Measurements from ENCODE around the gene AGAP1. TPM values are rescaled to one million over a fixed set of nuclear protein-coding genes. Genes with fewer than 3 reads are reported as not detected.

AGAP1 gene
- total RNA-seq, 1 donor from 2014 or later = 47.2 TPM

DNA sequence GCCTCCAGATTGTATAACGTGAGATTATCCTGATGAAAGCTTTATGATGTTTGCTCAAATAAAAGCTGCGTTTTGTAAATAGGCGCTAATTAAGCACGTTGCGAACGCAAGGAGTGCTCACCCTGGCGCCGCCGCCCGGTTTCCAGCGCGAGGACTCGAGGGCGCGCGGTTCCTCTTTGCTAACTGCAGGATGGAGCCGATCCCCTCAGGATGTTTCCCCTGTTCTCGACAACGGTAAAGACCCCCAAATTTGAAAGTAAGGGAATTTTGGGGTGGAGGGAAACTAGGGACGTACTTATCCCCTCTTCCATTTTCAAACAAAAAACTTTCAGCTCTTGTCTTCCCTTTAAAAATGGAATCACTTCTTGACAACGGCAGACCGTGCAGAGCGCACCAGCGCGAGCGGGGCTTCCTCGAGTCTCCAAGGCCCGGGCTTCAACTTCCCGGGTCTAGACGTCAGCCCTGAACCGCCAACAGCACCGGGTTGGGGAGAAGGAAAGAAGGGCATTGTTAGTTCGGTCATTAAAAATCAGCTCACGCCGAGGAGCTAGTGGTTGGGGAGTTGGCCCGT, 675.4 kb downstream of the AGAP1 start:
- Mint-ChIP-seq H3K9me3 (ENCODE audit: low read depth) (no peaks in the 10 kb centered on the region), H3K27ac (no peak overlapping the region), H3K27me3 (peaks cover 78% of the 10 kb centered on the region), H3K36me3 (ENCODE audit: insufficient read depth) (no peaks in the 10 kb centered on the region), H3K4me3 (ENCODE audit: low read depth) (no peak overlapping the region), H3K4me1 (ENCODE audit: low read depth) (peaks cover 10% of the 10 kb centered on the region)
- DNase-seq (ENCODE audit: low spot score, unreplicated experiment) = no peak
- TF ChIP-seq, protein P1, sequence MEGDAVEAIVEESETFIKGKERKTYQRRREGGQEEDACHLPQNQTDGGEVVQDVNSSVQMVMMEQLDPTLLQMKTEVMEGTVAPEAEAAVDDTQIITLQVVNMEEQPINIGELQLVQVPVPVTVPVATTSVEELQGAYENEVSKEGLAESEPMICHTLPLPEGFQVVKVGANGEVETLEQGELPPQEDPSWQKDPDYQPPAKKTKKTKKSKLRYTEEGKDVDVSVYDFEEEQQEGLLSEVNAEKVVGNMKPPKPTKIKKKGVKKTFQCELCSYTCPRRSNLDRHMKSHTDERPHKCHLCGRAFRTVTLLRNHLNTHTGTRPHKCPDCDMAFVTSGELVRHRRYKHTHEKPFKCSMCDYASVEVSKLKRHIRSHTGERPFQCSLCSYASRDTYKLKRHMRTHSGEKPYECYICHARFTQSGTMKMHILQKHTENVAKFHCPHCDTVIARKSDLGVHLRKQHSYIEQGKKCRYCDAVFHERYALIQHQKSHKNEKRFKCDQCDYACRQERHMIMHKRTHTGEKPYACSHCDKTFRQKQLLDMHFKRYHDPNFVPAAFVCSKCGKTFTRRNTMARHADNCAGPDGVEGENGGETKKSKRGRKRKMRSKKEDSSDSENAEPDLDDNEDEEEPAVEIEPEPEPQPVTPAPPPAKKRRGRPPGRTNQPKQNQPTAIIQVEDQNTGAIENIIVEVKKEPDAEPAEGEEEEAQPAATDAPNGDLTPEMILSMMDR (IDR thresholded peaks at IDR 0.05; ENCODE audit: unreplicated experiment) = no peak

- Mint-ChIP-seq H3K9me3 (ENCODE audit: low read depth) (no peaks in the 10 kb centered on the region), H3K36me3 (ENCODE audit: insufficient read depth) (no peaks in the 10 kb centered on the region), H3K4me3 (ENCODE audit: low read depth) (no peak overlapping the region), H3K27me3 (peaks cover 81% of the 10 kb centered on the region), H3K4me1 (ENCODE audit: low read depth) (peaks cover 13% of the 10 kb centered on the region), H3K27ac (peak overlapping the region; percentile 21)
- TF ChIP-seq, protein P1 (IDR thresholded peaks at IDR 0.05; ENCODE audit: unreplicated experiment) = no peak
- no peak for DNase-seq (ENCODE audit: low spot score, unreplicated experiment)
Measured at GRCh38 chr2:236169741-236170589, 676.1 kb downstream of the AGAP1 start.

- peak overlapping the region; percentile 21 for H3K27ac Mint-ChIP-seq
- no peaks in the 10 kb centered on the region for H3K9me3 Mint-ChIP-seq (ENCODE audit: low read depth)
- no peak overlapping the region for H3K4me3 Mint-ChIP-seq (ENCODE audit: low read depth)
- H3K36me3 Mint-ChIP-seq (ENCODE audit: insufficient read depth) = no peaks in the 10 kb centered on the region
- peaks cover 81% of the 10 kb centered on the region for H3K27me3 Mint-ChIP-seq
- TF ChIP-seq, protein P1 (IDR thresholded peaks at IDR 0.05; ENCODE audit: unreplicated experiment) = no peak
- no peak for DNase-seq (ENCODE audit: low spot score, unreplicated experiment)
- peaks cover 13% of the 10 kb centered on the region for H3K4me1 Mint-ChIP-seq (ENCODE audit: low read depth)
Measured at GRCh38 chr2:236170590-236171165, 676.8 kb downstream of the AGAP1 start.

- H3K9me3 Mint-ChIP-seq (ENCODE audit: low read depth) = no peaks in the 10 kb centered on the region
- DNase-seq (ENCODE audit: low spot score, unreplicated experiment) = no peak
- peaks cover 81% of the 10 kb centered on the region for H3K27me3 Mint-ChIP-seq
- peaks cover 12% of the 10 kb centered on the region for H3K4me1 Mint-ChIP-seq (ENCODE audit: low read depth)
- TF ChIP-seq, protein P1 (IDR thresholded peaks at IDR 0.05; ENCODE audit: unreplicated experiment) = no peak
- H3K4me3 Mint-ChIP-seq (ENCODE audit: low read depth) = no peak overlapping the region
- H3K36me3 Mint-ChIP-seq (ENCODE audit: insufficient read depth) = no peaks in the 10 kb centered on the region
- H3K27ac Mint-ChIP-seq = no peak overlapping the region
Measured at GRCh38 chr2:236171181-236171679, 677.4 kb downstream of the AGAP1 start.

- Mint-ChIP-seq H3K4me1 (ENCODE audit: low read depth) (peaks cover 12% of the 10 kb centered on the region), H3K9me3 (ENCODE audit: low read depth) (no peaks in the 10 kb centered on the region), H3K27ac (no peak overlapping the region), H3K4me3 (ENCODE audit: low read depth) (no peak overlapping the region), H3K36me3 (ENCODE audit: insufficient read depth) (no peaks in the 10 kb centered on the region), H3K27me3 (peaks cover 80% of the 10 kb centered on the region)
- TF ChIP-seq, protein P1 (IDR thresholded peaks at IDR 0.05; ENCODE audit: unreplicated experiment) = no peak
- DNase-seq (ENCODE audit: low spot score, unreplicated experiment) = no peak
Measured at GRCh38 chr2:236171680-236172254, 677.9 kb downstream of the AGAP1 start.

All from progenitor cell of endocrine pancreas (in vitro differentiated cells).